Astrocyte (in vitro differentiated cells and primary cell): ENCODE data around the gene POLD2.

Experiments
- EZH2 ChIP-seq: IDR thresholded peaks from 2 replicates; pipeline ENCODE4 v1.6.1; 2012; ENCODE audit warnings: mild to moderate bottlenecking, low read length, inconsistent platforms; ENCODE audit not compliant: insufficient read depth
- TF ChIP-seq, protein P1 (sequence below): IDR thresholded peaks from 2 replicates; pipeline ENCODE4 v1.5.1; 2011; ENCODE audit warnings: low read depth, mild to moderate bottlenecking, inconsistent platforms, low read length, moderate library complexity; ENCODE audit not compliant: insufficient read depth

DNA sequence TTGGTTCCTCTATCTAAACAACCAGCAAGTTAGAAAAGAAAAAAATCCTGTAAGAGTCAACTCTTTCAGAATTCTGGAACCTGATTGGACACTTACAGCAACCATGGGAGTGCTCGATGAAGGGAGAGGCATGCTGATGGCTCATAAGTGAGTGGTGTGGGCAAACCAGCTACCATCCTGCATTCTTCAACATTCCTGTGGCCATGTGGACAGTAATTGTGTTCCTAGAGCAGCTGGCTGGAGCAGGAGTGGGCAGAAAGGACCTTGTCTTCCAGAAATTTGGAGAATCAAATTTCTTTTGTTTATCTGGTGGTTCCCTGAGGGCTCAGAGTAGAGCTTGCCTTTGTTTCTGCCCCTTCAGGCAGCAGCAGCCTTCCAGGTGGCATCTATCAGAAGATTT is 40.2 kb upstream of the POLD2 start:
- TF ChIP-seq, protein P1, sequence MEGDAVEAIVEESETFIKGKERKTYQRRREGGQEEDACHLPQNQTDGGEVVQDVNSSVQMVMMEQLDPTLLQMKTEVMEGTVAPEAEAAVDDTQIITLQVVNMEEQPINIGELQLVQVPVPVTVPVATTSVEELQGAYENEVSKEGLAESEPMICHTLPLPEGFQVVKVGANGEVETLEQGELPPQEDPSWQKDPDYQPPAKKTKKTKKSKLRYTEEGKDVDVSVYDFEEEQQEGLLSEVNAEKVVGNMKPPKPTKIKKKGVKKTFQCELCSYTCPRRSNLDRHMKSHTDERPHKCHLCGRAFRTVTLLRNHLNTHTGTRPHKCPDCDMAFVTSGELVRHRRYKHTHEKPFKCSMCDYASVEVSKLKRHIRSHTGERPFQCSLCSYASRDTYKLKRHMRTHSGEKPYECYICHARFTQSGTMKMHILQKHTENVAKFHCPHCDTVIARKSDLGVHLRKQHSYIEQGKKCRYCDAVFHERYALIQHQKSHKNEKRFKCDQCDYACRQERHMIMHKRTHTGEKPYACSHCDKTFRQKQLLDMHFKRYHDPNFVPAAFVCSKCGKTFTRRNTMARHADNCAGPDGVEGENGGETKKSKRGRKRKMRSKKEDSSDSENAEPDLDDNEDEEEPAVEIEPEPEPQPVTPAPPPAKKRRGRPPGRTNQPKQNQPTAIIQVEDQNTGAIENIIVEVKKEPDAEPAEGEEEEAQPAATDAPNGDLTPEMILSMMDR: no peak
- no peak for TF ChIP-seq EZH2
